ENCODE results near the gene PRELID2.
"Not testable (repeated sequence)": the region's sequence is repeated elsewhere in the genome, so short reads cannot be mapped to it uniquely, and the experiment has no call there.

PRELID2 gene

GRCh38 chr5:145737578-145737977, 97.6 kb downstream of the PRELID2 start:
- no peak for DNase-seq

- DNase-seq = not testable (repeated sequence)
Measured at GRCh38 chr5:145729956-145730355, 105.2 kb downstream of the PRELID2 start.

GRCh38 chr5:145723516-145723915, 111.6 kb downstream of the PRELID2 start:
- DNase-seq = no peak

GRCh38 chr5:145718956-145719355, 116.2 kb downstream of the PRELID2 start:
- peak; percentile 38 for DNase-seq

- no peak for DNase-seq
Measured at GRCh38 chr5:145715412-145715811, 119.7 kb downstream of the PRELID2 start.

GRCh38 chr5:145712245-145712644, 122.9 kb downstream of the PRELID2 start:
- no peak for DNase-seq

GRCh38 chr5:145711417-145711816, 123.7 kb downstream of the PRELID2 start:
- no peak for DNase-seq

All from kidney glomerular epithelial cell (primary cell).